Testis (tissue), 3 donors: Measurements from ENCODE around the gene TRMT44. TPM values are rescaled to one million over a fixed set of nuclear protein-coding genes. Genes with fewer than 3 reads are reported as not detected.
"Not testable (repeated sequence)": the region's sequence is repeated elsewhere in the genome, so short reads cannot be mapped to it uniquely, and the experiment has no call there.

Experiments used
- DNase-seq: peaks from one replicate; pipeline ENCODE4 v3.0.0-alpha.2; 2019
- H3K27ac ChIP-seq, 2 donors: fragments of 200-600 bp; sonication (generic); one replicate each; pipeline ENCODE4 v1.5.1; 2019
- H3K27me3 ChIP-seq: fragments of 200-600 bp; sonication (generic); one replicate; pipeline ENCODE4 v1.5.1; 2019
- H3K36me3 ChIP-seq: fragments of 200-600 bp; sonication (generic); one replicate; pipeline ENCODE4 v1.5.1; 2017; ENCODE audit warnings: low read depth; ENCODE audit errors: missing control alignments
- H3K4me1 ChIP-seq: fragments of 200-600 bp; sonication (generic); one replicate; pipeline ENCODE4 v1.5.1; 2019
- H3K4me3 ChIP-seq, 2 donors: fragments of 200-600 bp; sonication (generic); one replicate each; pipeline ENCODE4 v1.5.1; 2017 to 2019
- H3K9me3 ChIP-seq: fragments of 200-600 bp; sonication (generic); one replicate; pipeline ENCODE4 v1.5.1; 2017
- POLR2A ChIP-seq: fragments of 450-650 bp; IDR thresholded peaks from one replicate; pipeline ENCODE4 v1.6.1; 2017; ENCODE audit warnings: antibody characterized with exemption, mild to moderate bottlenecking, moderate library complexity
- WGBS, 2 donors: methylation state at CpG; one replicate each; pipeline ENCODE4 v1.1.5; 2018; 5-methylcytosine and 5-hydroxymethylcytosine counted together
- intact Hi-C: fragments of 100-400 bp; cut with DNase I; formaldehyde crosslinking; loops from one replicate; pipeline ENCODE4 v1.15.1; 2023; ENCODE audit warnings: low total_unique reads
- polyA plus RNA-seq: library from polyadenylated mRNA; stranded (reverse); fragments of 350-450 nt; fragmentation: Illumina TruSeq; extraction: RNeasy Lipid Tissue Mini Kit (QIAGEN cat#74804); gene quantifications from one replicate; pipeline ENCODE4 v1.2.3, GENCODE V29; 2014; ENCODE audit warnings: low read depth, low replicate concordance; ENCODE audit not compliant: insufficient read depth
- total RNA-seq, 2 donors: library from RNA; depleted of rRNA; stranded (reverse); fragments of >200 nt; gene quantifications; one replicate each; pipeline ENCODE4 v1.2.3, GENCODE V29; 2016
- TF ChIP-seq, protein P1 (sequence below), 3 experiments: fragments of 450-650 bp in 2 of 3; fragments of 200-600 bp in 1 of 3; sonication (generic) in 1 of 3; IDR thresholded peaks; one replicate each; pipeline ENCODE4 v1.5.1; 2016 to 2019; ENCODE audit warnings: antibody characterized with exemption in 3 of 3, mild to moderate bottlenecking in 2 of 3, moderate library complexity in 1 of 3

Gene TRMT44
- total and polyA plus RNA-seq, 3 donors from 2014 or later = 20.9 to 52.7 (median 41.3) TPM

DNA sequence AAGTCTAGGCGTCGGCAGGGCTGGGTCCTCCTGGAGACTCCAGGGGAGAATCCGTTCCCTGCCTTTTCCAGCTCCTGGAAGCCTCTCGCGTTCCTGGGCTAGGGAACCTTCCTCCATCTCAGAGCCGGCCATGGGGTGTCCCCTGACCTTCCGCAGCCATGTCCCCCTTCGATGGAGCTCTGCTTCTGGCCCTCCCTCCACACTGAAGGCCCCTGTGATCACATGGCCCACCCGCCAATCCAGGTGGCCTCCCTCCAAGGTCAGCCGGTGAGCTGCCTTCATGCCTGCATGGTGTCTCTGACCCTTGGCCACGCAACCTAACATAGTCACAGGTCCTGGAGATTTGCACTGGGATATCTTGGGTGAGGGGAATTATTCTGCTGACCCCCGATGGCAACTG is 69.6 kb downstream of the TRMT44 start:
- H3K27me3 ChIP-seq = no peaks in the 10 kb centered on the region
- DNase-seq = no peak
- TF ChIP-seq, protein P1, sequence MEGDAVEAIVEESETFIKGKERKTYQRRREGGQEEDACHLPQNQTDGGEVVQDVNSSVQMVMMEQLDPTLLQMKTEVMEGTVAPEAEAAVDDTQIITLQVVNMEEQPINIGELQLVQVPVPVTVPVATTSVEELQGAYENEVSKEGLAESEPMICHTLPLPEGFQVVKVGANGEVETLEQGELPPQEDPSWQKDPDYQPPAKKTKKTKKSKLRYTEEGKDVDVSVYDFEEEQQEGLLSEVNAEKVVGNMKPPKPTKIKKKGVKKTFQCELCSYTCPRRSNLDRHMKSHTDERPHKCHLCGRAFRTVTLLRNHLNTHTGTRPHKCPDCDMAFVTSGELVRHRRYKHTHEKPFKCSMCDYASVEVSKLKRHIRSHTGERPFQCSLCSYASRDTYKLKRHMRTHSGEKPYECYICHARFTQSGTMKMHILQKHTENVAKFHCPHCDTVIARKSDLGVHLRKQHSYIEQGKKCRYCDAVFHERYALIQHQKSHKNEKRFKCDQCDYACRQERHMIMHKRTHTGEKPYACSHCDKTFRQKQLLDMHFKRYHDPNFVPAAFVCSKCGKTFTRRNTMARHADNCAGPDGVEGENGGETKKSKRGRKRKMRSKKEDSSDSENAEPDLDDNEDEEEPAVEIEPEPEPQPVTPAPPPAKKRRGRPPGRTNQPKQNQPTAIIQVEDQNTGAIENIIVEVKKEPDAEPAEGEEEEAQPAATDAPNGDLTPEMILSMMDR (IDR thresholded peaks at IDR 0.05) = no peak
- no peak for TF ChIP-seq POLR2A
- 83 to 96% methylated on average over 12 of the region's 12 CpGs for WGBS, 2 donors
- no peaks in the 10 kb centered on the region for H3K36me3 ChIP-seq
- H3K4me3 ChIP-seq = no peak overlapping the region
- intact Hi-C loops = no loop called here
- no peaks in the 10 kb centered on the region for H3K9me3 ChIP-seq
- H3K27ac ChIP-seq = no peak overlapping the region
- H3K4me1 ChIP-seq = peaks cover 18% of the 10 kb centered on the region

DNA sequence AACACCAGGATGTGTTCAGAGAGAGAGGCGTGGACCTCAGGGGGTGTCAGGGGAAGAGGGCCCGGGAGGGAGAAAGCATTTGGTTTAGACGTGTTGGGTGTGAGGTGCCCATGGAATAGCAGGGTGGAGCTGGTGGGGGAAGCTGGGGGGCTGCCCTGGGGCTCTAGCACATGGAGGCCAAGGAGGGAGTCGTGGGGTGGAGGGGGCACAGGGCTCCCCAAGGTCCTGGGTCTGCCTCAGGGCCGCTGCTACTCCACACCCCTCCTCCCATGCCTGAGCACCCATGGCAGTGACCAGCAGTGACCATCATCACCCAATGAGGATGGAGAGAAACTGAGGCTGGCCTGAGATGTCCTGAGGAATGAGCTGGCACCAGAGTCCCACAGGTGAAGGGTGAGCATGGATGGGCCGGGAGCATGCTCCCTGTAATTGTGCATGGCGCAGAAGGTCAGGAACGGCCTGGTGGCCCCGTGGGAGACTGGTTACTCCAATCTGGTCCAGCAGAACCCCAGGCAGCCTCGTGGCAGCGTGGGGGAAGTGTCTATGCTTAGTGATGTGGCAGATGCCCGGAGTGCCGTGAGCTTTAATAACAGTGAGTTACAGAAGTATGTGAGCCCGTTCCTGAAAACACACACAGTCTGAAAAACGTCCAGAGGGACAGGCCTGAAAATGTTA is 70.2 kb downstream of the TRMT44 start:
- no peaks in the 10 kb centered on the region for H3K36me3 ChIP-seq
- H3K27ac ChIP-seq = no peak overlapping the region
- intact Hi-C loops = no loop called here
- no peaks in the 10 kb centered on the region for H3K9me3 ChIP-seq
- H3K4me3 ChIP-seq = no peak overlapping the region
- no peak for DNase-seq
- no peaks in the 10 kb centered on the region for H3K27me3 ChIP-seq
- 75 to 78% methylated on average over 4 to 12 of the region's 15 CpGs for WGBS, 2 donors
- TF ChIP-seq, protein P1 (IDR thresholded peaks at IDR 0.05) = no peak
- no peak for TF ChIP-seq POLR2A
- H3K4me1 ChIP-seq = peaks cover 18% of the 10 kb centered on the region

DNA sequence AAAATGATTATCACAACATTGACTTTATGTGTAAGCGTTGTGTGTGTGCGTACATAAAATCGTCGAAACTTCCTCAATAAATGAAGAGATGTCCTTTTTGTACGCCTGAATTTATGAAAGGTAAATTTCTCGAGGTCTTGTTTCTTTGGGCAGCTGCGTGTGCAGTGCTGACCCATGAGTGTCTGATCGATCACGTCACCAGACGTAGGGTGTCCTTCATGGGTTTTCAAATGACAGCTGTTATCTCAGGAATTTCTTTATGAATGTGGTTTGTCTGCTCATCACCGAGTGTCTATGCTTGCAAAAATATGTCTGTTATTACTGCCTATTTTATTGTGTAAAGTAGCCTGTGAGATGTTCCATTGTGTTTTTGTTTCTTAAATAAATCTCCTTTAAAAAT is 71.9 kb downstream of the TRMT44 start:
- 89 to 94% methylated on average over 11 of the region's 11 CpGs for WGBS, 2 donors
- no peaks in the 10 kb centered on the region for H3K9me3 ChIP-seq
- H3K4me3 ChIP-seq = no peak overlapping the region
- H3K27me3 ChIP-seq = no peaks in the 10 kb centered on the region
- H3K36me3 ChIP-seq = no peaks in the 10 kb centered on the region
- no peak for DNase-seq
- intact Hi-C loops = no loop called here
- TF ChIP-seq, protein P1 (IDR thresholded peaks at IDR 0.05) = no peak
- no peak for TF ChIP-seq POLR2A
- H3K4me1 ChIP-seq = peaks cover 4% of the 10 kb centered on the region
- H3K27ac ChIP-seq = no peak overlapping the region

DNA sequence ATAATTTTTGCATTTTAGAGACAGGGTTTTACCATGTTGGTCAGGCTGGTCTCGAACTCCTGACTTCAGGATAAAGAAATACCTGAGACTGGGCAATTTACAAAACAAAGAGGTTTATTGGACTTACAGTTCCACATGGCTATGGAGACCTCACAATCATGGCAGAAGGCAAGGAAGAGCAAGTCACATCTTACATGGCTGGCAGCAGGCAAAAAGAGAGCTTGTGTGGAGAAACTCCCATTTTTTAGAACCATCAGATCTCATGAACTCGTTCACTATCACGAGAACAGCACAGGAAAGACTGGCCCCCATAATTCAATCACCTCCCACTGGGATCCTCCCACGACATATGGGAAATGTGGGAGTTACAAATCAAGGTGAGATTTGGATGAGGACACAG is 72.5 kb downstream of the TRMT44 start:
- H3K27me3 ChIP-seq, H3K36me3 ChIP-seq, H3K9me3 ChIP-seq, DNase-seq, intact Hi-C loops, H3K4me1 ChIP-seq, H3K4me3 ChIP-seq, H3K27ac ChIP-seq: not testable (repeated sequence)
- 58 to 90% methylated on average over 4 of the region's 4 CpGs for WGBS, 2 donors

DNA sequence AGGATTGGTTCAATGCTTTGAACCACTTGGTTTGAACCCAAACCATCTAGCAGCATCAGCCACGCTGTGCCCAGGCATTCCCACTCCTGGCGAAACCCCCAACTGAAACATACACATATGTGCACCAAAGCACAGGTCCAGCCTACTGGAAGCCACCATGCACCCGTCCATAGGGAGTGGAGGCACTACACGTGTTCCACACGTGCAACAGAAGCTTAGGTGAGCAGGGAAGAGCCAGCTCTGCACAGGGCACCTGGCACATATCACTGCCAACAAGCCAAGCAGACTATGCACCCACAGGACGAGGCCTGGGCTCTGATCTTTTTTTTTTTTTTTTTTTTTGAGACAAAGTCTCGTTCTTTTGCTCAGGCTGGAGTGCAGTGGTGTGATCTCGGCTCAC is 73.4 kb downstream of the TRMT44 start:
- Histone ChIP-seq H3K4me3 (no peak overlapping the region), H3K9me3 (no peaks in the 10 kb centered on the region), H3K27me3 (no peaks in the 10 kb centered on the region), H3K27ac (no peak overlapping the region), H3K36me3 (no peaks in the 10 kb centered on the region), H3K4me1 (no peaks in the 10 kb centered on the region)
- intact Hi-C loops = no loop called here
- DNase-seq = no peak
- TF ChIP-seq POLR2A = no peak
- TF ChIP-seq, protein P1 (IDR thresholded peaks at IDR 0.05) = no peak
- 82 to 97% methylated on average over 6 to 8 of the region's 8 CpGs for WGBS, 2 donors
